ENCODE data around the gene ERG.

ERG gene, protein sequence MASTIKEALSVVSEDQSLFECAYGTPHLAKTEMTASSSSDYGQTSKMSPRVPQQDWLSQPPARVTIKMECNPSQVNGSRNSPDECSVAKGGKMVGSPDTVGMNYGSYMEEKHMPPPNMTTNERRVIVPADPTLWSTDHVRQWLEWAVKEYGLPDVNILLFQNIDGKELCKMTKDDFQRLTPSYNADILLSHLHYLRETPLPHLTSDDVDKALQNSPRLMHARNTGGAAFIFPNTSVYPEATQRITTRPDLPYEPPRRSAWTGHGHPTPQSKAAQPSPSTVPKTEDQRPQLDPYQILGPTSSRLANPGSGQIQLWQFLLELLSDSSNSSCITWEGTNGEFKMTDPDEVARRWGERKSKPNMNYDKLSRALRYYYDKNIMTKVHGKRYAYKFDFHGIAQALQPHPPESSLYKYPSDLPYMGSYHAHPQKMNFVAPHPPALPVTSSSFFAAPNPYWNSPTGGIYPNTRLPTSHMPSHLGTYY

GRCh38 chr21:38498057-38498833 is at the start of gene ERG:
ERG (minus strand) TSS chr21:38498477; CDS start chr21:38498380, 97 bp downstream.
- DNase-seq (ENCODE audit: low read depth), result no peak

DNA sequence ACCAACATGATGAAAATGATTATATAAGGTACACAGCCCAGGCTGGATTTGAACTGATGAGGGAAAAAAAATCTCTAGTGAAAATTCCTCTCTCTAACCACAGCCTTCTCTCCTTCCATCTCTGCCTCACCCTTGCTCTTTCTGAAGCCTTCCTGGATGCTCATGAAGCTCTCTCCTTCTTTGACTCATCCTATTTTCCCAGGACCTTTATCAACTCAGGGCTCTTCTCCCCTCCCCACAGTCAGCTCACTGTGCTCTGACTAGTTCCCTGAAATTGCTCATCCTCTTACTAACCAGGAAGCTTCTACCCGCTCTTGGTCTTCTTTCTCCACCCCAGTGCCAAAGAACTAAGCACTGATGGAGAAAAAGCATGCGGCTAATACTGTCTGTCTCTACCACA is 46.4 kb upstream of the ERG start:
- no peak for DNase-seq (ENCODE audit: low read depth)

- no peak for DNase-seq (ENCODE audit: low read depth)
These were observed 44.0 kb upstream of the ERG start for GRCh38 chr21:38542263-38542662.

DNA sequence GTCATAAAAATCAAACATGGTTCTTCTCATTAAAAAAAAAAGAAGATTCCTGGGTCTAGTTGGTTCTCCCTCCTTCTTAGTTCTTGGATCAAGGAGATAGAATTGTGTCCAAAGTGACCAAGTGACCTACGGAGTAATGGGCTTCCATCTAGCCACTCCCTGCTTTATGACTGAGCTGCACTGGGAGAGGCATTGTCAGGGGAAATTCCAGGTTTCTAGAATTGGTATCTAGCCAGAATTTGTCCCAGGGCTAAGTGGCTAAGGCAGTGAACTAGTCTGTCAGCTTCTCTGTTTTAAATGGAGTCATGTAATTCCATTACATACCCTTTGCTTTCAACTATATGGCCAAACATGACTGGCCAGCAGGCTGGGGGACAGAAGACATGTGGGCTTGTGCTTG is 40.1 kb upstream of the ERG start:
- DNase-seq (ENCODE audit: low read depth), result no peak

DNA sequence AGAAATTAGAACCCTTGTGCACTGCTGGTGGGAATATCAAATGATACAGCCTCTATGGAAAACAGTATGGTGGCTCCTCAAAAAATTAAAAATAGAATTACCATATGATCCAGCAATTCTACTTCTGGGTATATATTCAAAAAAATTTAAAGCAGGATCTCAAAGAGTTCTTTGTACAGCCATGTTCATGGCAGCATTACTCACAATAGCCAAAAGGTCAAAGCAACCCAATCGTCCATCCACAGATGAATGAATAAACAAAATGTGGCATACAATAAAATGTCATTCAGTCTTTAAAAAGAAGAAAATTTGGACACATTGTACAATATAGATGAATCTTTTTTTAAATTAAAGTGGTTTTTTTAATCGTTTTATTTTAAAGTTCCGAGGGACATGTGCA is 36.3 kb upstream of the ERG start:
- no peak for DNase-seq (ENCODE audit: low read depth)

GRCh38 chr21:38533887-38534286 is 35.6 kb upstream of the ERG start:
- no peak for DNase-seq (ENCODE audit: low read depth)

- peak; percentile 47 for DNase-seq (ENCODE audit: low read depth)
These were observed 33.3 kb upstream of the ERG start for GRCh38 chr21:38531591-38531990.

DNA sequence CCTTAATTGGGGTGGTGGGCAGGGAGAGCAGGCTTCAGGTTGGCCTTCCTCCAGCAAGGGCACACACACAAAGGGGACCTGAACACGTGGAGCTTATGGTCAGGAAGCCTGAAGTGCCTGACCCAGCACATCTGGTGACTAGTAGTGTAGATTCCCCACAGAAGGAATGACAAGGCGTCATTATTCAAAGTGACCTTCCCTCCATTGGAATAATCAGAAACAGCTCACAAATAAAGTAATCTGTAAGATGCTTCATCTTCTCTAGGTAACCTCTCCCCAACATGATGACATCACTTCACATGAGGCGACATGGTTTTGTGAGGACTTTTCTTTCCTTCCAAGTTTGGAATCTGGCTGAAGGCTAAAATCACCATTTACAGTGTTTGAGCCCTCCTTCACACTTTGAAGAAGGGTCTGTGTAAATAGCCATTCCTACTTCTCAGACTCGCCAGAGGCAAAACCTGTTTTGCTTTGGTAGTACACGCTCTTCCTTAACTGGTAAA is 32.8 kb upstream of the ERG start:
- no peak for DNase-seq (ENCODE audit: low read depth)

DNA sequence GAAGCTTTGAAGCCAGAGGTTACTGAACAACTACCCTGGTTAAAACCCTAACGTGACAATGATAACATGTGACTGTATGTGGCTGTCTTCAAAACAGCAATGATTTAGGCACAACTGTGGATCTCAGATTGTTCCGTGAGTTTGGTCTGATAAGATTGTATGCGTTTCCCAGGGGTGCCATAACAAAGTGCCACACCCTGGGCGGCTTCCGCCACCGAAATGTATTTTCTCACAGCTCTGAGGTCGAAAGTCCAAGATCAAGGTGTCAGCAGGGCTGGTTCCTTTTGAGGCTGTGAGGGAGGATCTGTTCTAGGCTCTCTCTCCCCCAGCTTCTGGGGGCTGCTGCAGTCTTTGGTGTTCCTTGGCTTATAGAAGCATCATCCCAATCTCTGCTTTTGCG is 29.5 kb upstream of the ERG start:
- DNase-seq (ENCODE audit: low read depth), result no peak

GRCh38 chr21:38525454-38525853 is 27.2 kb upstream of the ERG start:
- DNase-seq (ENCODE audit: low read depth), result no peak

- DNase-seq (ENCODE audit: low read depth), result no peak
These were observed 26.2 kb upstream of the ERG start for GRCh38 chr21:38524168-38525153.

DNA sequence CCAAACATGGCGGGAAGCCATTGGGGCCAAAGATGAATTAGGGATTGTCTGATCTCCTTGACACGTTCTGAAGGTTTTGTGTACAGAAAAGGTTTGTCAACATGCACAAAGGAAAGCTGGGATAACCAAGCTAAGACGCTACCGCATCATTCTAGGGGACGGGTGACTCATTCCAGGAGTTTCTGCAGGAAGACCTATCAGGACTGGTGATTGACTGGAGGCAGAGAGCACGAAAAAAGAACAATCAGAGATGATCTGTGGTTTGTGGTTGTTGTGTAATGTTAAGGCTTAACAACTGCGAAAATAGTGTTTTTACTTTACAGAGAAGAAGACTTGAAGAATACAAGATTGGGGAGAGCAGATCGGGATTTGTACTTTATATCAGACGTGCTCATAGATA is 22.2 kb upstream of the ERG start:
- DNase-seq (ENCODE audit: low read depth), result no peak

DNA sequence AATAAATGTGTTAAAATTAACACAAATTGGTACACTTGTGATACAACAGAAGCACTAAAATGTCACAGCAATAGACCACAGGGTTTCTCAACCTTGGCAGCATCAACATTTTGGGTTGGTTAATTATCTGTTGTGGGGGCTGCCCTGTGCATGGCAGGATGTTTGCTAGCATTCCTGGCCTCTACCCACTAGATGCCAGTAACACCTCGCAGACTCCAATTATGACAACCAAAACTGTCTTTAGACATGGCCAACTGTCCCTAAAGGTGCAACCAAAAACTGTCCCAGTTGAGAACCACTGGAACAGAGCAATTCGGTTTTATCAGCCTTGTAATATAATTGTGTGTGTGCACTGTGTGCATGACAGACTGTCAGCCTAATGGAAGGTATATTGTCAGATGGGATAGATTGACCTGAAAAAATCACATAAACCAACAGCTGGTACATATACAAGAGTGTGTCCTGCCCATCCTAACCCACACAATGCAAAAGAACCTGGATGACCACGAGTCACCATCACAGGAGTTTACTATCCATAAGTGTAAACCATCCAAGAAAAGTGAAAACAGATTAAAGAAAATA is 13.5 kb upstream of the ERG start:
- no peak for DNase-seq (ENCODE audit: low read depth)

DNA sequence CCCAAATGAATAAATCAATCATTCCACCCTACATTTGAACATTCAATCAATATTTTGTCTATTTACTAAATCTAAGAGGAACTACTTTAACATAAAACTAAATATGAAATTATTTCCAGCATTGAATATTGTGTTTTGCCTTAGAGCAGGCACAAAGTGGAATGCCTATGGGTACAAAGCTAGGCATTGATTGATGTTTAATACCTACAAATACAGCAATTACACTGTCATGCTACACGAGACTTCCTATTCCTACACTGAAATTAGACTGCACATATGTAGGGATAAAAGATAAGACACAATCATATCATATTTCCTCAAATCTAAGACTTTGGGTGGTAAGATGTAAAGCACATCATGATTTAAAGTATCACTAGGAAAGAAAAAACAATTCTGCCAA is 12.9 kb upstream of the ERG start:
- DNase-seq (ENCODE audit: low read depth), result no peak

GRCh38 chr21:38507374-38507942 is 9.2 kb upstream of the ERG start:
- DNase-seq (ENCODE audit: low read depth), result no peak

DNA sequence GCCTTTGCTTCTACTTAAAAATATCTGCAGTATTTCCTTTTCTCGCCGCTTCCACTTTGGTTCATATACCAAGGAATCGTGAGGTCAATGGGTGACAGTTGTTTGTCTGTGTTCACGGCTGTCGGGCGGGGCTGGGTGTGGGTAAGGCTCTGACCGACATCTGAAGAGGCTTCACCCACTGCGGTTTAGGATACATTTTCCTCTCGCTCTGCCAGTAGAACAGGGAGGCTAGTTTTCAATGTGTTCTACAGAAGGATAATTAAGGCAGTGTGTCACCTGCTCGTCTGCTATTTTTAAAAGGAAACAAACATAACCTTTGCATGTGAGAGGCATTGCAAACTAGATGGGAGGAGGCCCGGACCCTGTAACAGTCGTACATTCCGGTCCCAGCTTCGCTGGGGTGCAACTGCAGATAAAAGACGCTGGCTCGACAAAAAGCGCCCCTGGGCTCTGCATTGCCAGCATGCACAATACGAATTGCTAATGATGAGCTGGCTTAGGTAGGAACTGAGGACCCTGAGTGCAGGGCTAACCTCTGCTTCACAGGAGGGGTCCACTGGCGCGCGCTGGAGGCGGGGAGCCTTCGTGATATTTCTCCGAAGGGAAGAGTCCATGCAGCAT is 8.5 kb upstream of the ERG start:
- no peak for DNase-seq (ENCODE audit: low read depth)

GRCh38 chr21:38505654-38506523 is 7.6 kb upstream of the ERG start:
- peak; percentile 59 for DNase-seq (ENCODE audit: low read depth)

- DNase-seq (ENCODE audit: low read depth), result no peak
These were observed 5.8 kb upstream of the ERG start for GRCh38 chr21:38504066-38504465.

- DNase-seq (ENCODE audit: low read depth), result no peak
These were observed 5.3 kb upstream of the ERG start for GRCh38 chr21:38503583-38503982.

GRCh38 chr21:38500073-38500472 is 1.8 kb upstream of the ERG start:
- no peak for DNase-seq (ENCODE audit: low read depth)
